ENCODE data around the gene GNLY.

The GNLY gene

DNA sequence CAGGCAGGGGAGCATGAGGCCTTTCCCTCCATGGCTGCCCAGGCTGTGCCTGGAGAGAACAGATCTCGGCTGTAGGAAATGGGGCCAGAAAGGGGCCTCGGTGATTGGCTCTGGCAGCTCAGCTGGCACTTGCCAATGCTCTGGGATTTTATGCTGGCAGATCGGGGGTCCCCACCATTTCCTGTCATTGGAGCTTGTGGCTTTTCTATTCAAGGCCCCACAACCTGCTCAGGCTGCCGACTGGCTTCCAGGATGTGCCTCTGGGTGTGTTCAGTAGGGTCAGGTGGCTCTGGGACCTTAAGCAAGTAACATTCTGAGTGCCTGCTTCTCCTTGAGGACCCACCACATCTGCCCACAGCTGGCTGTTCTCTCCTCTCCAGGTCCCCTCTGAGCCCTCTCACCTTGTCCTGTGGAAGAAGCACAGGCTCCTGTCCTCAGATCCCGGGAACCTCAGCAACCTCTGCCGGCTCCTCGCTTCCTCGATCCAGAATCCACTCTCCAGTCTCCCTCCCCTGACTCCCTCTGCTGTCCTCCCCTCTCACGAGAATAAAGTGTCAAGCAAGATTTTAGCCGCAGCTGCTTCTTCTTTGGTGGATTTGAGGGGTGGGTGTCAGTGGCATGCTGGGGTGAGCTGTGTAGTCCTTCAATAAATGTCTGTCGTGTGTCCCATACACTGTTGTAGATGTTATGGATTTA is 4.2 kb downstream of the GNLY start:
- TF ChIP-seq Cebpa-rat (IDR thresholded peaks at IDR 0.05): no peak
- Histone ChIP-seq H3K9me3 (no peaks in the 10 kb centered on the region), H3K9ac (peak overlapping the region; percentile 53; the same call in 1 of the 2 replicates), H3K36me3 (no peaks in the 10 kb centered on the region), H3K4me1 (peaks cover 14% of the 10 kb centered on the region), H3K4me3 (no peak overlapping the region), H4K20me1 (no peaks in the 10 kb centered on the region), H3K4me2 (peak overlapping the region; percentile 49), H3K27ac (peak overlapping the region; percentile 37; the same call in 1 of the 2 replicates), H3K27me3 (no peaks in the 10 kb centered on the region)

DNA sequence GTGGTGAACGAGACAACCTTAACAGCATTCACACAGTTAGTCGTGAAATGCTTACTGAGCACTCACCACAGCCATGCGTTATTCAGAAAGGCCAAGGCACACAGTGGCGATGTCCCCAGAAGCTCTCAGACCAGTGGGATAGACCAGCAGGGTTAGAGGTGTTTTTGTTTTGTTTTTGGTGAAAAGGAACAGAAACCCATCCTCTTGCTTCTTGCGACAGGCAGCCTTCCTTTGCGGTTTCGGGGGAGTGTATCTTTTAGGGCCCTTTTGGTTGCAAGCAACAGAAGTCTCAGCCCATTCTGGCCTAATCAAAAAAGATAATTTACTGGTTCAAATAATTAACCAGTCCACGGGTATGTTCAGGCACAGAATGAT is 4.7 kb downstream of the GNLY start:
- Histone ChIP-seq H3K4me2 (peak overlapping the region; percentile 49; the same call in 1 of the 2 replicates), H3K27me3 (no peaks in the 10 kb centered on the region), H3K27ac (no peak overlapping the region), H3K9ac (no peak overlapping the region), H4K20me1 (no peaks in the 10 kb centered on the region), H3K36me3 (no peaks in the 10 kb centered on the region), H3K4me3 (no peak overlapping the region), H3K9me3 (no peaks in the 10 kb centered on the region), H3K4me1 (peaks cover 18% of the 10 kb centered on the region)
- no peak for TF ChIP-seq Cebpa-rat (IDR thresholded peaks at IDR 0.05)

DNA sequence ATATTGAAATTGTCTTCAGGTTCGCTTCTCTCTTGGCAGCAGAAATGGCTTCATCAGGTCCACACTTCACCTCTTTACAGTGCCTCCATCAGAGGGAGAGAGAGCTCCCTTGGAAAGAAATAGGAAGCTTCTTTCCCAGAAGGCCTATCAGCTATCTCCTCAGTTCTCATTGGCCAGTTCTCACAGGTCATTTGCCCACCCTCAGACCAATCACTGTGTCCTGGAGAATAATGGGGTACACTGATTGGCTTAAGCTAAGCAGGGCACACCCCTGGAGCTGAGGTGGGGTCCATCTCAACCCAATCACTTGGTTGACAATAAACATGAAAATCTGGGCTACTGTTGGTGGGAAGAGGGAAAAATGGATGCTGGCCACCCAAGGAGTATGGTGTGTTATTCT is 5.2 kb downstream of the GNLY start:
- TF ChIP-seq Cebpa-rat (IDR thresholded peaks at IDR 0.05): no peak
- Histone ChIP-seq H3K4me2 (no peak overlapping the region), H3K9ac (no peak overlapping the region), H3K27ac (no peak overlapping the region), H3K9me3 (no peaks in the 10 kb centered on the region), H3K4me3 (no peak overlapping the region), H4K20me1 (no peaks in the 10 kb centered on the region), H3K4me1 (peaks cover 22% of the 10 kb centered on the region), H3K27me3 (no peaks in the 10 kb centered on the region), H3K36me3 (no peaks in the 10 kb centered on the region)

DNA sequence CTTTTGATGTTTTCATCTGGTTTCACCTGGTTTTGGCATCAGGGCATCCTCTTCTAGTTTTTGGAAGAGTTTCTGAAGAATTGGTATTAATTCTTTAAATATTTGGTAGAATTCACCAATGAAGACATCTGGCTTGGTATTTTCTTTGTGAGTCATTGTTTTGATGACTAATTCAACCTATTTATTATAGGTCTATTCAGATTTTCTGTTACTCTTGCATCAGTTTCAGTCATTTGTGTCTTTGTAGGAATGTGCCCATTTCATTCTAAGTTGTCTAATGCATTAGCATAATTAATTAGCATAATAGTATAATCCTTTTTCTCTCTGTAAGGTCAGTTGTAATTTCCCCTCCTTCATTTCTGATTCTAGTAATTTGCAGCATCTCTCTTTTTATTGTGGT is 8.0 kb downstream of the GNLY start:
- H3K27ac ChIP-seq: no peak overlapping the region
- H3K9ac ChIP-seq: no peak overlapping the region
- H3K9me3 ChIP-seq: no peaks in the 10 kb centered on the region
- H3K36me3 ChIP-seq: no peaks in the 10 kb centered on the region
- H3K4me2 ChIP-seq: no peak overlapping the region
- H3K4me3 ChIP-seq: no peak overlapping the region
- TF ChIP-seq Cebpa-rat (IDR thresholded peaks at IDR 0.05): no peak
- H3K4me1 ChIP-seq: peaks cover 51% of the 10 kb centered on the region
- H3K27me3 ChIP-seq: no peaks in the 10 kb centered on the region
- H4K20me1 ChIP-seq: no peaks in the 10 kb centered on the region

DNA sequence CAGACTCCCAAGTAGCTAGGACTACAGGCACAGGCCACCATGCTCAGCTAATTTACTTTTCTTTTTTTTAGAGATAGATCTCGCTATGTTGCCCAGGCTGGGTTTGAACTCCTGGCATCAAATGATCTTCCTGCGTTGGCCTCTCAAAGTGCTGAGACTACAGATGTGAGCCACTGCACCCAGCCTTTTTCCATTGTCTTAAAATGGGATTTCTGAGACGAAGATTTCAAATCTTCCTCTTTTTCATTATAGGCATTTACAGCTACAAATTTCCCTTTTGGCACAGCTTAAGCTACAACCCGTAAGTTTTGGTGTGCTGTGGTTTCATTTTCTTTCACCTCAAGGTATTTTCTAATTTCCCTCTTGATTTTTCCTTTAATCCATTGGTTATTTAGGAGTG is 8.6 kb downstream of the GNLY start:
- Histone ChIP-seq H3K27ac (no peak overlapping the region), H4K20me1 (no peaks in the 10 kb centered on the region), H3K36me3 (no peaks in the 10 kb centered on the region), H3K27me3 (no peaks in the 10 kb centered on the region), H3K4me3 (no peak overlapping the region), H3K9ac (no peak overlapping the region), H3K4me1 (peaks cover 45% of the 10 kb centered on the region), H3K9me3 (no peaks in the 10 kb centered on the region), H3K4me2 (0 out of 2 replicates have a peak overlapping the region, but pooled peaks have one; percentile 14)
- no peak for TF ChIP-seq Cebpa-rat (IDR thresholded peaks at IDR 0.05)

DNA sequence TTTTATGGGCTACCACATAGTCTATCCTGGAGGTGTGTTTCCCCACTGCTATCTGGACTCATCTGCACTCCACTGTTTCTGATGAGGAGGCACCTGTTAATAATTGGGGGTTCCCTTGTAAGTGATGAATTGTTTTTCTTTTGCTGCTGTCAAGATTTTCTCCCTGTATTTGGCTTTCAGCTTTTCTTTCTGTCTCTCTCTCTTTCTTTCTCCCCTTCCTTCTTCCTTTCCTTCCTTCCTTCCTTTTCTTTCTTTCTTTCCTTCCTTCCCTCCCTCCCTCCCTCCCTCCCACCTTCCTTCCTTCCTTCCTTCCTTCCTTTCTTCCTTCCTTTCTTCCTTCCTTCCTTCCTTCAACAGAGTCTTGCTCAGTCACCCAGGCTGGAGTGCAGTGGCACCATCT is 9.2 kb downstream of the GNLY start:
- peak overlapping the region; percentile 96 for H3K4me2 ChIP-seq
- no peaks in the 10 kb centered on the region for H3K36me3 ChIP-seq

DNA sequence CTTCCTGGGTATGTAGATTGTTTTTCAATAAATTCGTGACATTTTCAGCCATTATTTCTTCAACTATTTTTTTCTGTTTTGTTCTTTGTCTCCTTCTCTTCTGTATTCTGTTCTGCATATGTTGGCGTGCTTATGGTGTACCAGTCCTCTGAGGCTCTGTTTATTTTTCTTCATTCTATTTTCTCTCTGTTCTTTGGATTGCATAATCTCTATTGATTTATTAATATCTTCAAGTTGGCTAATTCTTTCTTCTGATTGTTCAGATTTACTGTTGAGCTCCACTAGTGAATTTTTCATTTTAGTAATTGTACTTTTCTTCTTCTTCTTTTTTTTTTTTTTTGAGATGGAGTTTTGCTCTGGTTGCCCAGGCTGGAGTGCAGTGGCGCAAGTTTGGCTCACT is 9.9 kb downstream of the GNLY start:
- Histone ChIP-seq H3K4me1 (peaks cover 37% of the 10 kb centered on the region), H3K27me3 (no peaks in the 10 kb centered on the region), H4K20me1 (no peaks in the 10 kb centered on the region), H3K4me3 (no peak overlapping the region), H3K4me2 (peak overlapping the region; percentile 96), H3K9ac (no peak overlapping the region), H3K27ac (no peak overlapping the region), H3K9me3 (no peaks in the 10 kb centered on the region), H3K36me3 (no peaks in the 10 kb centered on the region)
- no peak for TF ChIP-seq Cebpa-rat (IDR thresholded peaks at IDR 0.05)

More for the DNA sequence above, 9.2 kb downstream of the GNLY start:
- no peak overlapping the region for H3K27ac ChIP-seq
- no peaks in the 10 kb centered on the region for H3K27me3 ChIP-seq
- H3K9me3 ChIP-seq: no peaks in the 10 kb centered on the region
- H4K20me1 ChIP-seq: no peaks in the 10 kb centered on the region
- H3K4me3 ChIP-seq: no peak overlapping the region
- H3K4me1 ChIP-seq: peaks cover 40% of the 10 kb centered on the region
- H3K9ac ChIP-seq: no peak overlapping the region
- TF ChIP-seq Cebpa-rat (IDR thresholded peaks at IDR 0.05): no peak

DNA sequence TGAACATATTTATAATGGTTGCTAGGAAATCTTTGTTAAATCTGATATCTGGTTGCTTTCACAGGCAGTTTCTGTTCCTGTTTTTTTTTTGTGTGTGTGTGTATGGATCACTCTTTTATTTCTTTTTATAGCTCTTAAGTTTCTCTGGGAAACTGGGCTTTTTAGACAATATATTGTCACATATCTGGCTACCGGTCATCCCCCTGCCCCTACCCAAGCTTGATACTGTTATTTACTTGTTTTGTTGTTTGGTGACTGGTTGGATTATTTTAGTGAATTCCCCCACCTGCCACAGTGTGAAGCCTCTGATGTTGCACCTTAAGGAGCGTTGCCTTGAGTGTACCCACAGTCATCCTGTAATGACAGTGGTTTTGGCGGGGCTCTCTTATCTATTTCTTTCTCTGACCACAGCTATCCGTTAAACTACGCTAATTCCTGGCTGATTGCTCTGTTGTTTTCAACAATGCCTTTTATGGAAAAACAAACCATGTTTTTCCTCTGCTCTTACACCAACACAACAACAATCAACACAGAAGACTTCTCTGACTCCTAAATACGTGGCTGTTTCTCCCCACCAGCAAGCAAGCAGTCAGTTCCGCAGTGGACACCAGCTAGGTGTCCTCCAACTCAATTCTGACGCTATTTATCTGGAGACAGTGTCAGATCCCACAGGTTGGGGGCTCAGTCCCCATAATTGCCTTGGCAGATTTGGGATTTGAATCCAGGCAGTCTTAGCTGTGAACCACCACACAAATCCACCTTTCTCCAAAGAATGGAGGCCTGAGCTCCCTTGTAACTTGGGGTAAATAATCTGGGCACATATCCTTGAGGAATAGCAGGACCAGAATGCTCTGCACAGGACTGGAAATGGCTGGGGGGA is 10.9 kb downstream of the GNLY start:
- no peak for TF ChIP-seq Cebpa-rat (IDR thresholded peaks at IDR 0.05)
- Histone ChIP-seq H3K4me1 (peaks cover 44% of the 10 kb centered on the region), H3K36me3 (no peaks in the 10 kb centered on the region), H3K27ac (peak overlapping the region; percentile 73), H3K9me3 (no peaks in the 10 kb centered on the region), H3K4me2 (peak overlapping the region; percentile 96), H4K20me1 (no peaks in the 10 kb centered on the region), H3K9ac (peak overlapping the region; percentile 26; the same call in 1 of the 2 replicates), H3K4me3 (0 out of 2 replicates have a peak overlapping the region, but pooled peaks have one; percentile 31), H3K27me3 (no peaks in the 10 kb centered on the region)

DNA sequence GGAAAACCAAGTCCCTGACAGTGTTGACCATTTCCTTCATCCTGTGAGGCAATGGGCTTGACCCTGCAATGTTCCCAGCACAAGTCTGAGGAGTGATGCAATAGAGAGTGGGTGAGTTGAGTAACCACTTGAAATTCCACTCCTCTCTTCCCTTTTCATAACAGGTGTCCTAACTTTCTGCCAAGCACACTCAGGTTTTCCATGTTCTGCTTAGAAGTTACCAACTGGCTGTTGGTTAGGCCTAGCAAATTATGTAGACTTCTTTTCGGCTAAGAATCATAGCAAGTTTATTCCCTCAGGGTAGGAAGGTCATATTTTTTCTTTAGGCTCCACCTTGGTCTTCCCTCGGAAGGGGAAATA is 11.5 kb downstream of the GNLY start:
- peak overlapping the region; percentile 26; the same call in 1 of the 2 replicates for H3K9ac ChIP-seq
- peak; percentile 59; the same call in 1 of the 2 replicates for TF ChIP-seq Cebpa-rat (IDR thresholded peaks at IDR 0.05)
- peak overlapping the region; percentile 73 for H3K27ac ChIP-seq
- no peak overlapping the region for H3K4me3 ChIP-seq
- no peaks in the 10 kb centered on the region for H3K36me3 ChIP-seq
- H3K9me3 ChIP-seq: no peaks in the 10 kb centered on the region
- peak overlapping the region; percentile 96 for H3K4me2 ChIP-seq
- peaks cover 50% of the 10 kb centered on the region for H3K4me1 ChIP-seq
- no peaks in the 10 kb centered on the region for H4K20me1 ChIP-seq
- H3K27me3 ChIP-seq: no peaks in the 10 kb centered on the region

DNA sequence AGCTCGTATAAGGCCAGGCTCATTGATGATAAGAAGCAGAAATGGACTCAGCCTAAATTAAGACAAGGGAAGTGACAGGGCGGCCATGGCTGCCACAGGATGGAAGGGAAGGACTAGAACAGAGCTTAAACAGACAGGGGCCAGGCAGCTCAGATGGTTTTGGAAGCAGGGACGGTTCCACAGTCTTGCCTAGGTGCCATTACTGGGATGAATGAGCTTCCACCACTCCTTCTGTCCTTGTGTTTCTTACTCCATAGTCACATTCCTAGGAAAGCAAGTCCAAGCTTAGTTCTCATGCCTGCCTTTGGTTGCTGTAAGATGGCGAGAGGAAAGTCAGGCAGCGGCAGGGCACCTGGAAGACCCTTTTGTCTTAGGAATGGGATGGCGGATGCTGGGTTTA is 11.9 kb downstream of the GNLY start:
- H3K27ac ChIP-seq: peak overlapping the region; percentile 73; the same call in 1 of the 2 replicates
- H3K4me3 ChIP-seq: no peak overlapping the region
- no peaks in the 10 kb centered on the region for H3K36me3 ChIP-seq
- TF ChIP-seq Cebpa-rat (IDR thresholded peaks at IDR 0.05): no peak
- peaks cover 54% of the 10 kb centered on the region for H3K4me1 ChIP-seq
- no peaks in the 10 kb centered on the region for H4K20me1 ChIP-seq
- H3K9ac ChIP-seq: no peak overlapping the region
- peak overlapping the region; percentile 96 for H3K4me2 ChIP-seq
- H3K9me3 ChIP-seq: no peaks in the 10 kb centered on the region
- no peaks in the 10 kb centered on the region for H3K27me3 ChIP-seq
